Measurements from ENCODE around the gene IL10RA. TPM values are rescaled to one million over a fixed set of nuclear protein-coding genes. Genes with fewer than 3 reads are reported as not detected.

IL10RA gene
- total and polyA plus RNA-seq, 4 donors: 2.3 to 11.6 (median 9.2) TPM

DNA sequence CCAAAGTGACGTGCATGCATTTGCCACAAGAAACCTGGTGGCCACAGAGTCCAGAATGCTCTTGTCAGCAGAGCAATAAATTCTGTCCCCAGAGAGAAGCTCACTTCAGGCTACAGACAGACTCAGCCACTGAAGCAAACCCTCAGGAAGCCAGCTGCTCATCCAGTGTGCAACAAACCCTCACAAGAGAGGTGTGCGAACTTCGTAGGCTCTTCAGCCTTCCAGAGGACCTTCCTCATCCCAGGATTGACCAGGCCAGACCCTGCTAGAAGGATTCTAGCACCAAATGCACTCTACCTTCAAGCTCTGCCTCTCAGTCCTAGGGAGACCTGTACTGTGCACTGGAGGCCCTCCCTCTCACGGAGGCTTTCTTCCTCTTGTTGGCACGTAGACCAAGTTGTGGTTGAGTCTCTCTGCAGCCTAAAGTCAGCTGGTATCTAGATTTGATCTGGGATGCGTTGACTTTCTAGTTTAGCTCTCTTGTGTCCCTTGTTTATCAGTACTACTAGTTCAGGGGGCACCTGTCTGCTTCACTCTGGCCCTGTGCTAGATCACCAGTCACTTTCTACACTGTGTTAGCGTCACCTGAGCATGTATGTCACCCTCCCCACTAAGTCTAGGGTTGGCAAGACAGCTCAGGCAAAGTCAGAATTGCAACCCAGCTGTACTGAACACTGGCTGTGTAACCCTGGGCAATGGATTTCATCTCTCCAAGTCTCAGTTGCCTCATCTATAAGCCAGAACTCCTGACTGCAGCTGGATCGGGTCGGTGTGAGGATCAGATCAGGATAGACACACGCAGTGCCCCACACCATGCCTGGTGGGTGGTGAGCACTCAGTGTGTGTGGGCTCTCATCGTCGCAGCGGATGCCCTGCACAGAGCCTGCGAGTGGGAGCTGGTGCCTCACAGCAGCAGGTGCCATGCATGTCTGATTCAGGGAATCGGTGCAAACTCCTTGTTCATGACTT is 34.9 kb upstream of the IL10RA start (continued):
- TF ChIP-seq, protein P1, sequence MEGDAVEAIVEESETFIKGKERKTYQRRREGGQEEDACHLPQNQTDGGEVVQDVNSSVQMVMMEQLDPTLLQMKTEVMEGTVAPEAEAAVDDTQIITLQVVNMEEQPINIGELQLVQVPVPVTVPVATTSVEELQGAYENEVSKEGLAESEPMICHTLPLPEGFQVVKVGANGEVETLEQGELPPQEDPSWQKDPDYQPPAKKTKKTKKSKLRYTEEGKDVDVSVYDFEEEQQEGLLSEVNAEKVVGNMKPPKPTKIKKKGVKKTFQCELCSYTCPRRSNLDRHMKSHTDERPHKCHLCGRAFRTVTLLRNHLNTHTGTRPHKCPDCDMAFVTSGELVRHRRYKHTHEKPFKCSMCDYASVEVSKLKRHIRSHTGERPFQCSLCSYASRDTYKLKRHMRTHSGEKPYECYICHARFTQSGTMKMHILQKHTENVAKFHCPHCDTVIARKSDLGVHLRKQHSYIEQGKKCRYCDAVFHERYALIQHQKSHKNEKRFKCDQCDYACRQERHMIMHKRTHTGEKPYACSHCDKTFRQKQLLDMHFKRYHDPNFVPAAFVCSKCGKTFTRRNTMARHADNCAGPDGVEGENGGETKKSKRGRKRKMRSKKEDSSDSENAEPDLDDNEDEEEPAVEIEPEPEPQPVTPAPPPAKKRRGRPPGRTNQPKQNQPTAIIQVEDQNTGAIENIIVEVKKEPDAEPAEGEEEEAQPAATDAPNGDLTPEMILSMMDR (IDR thresholded peaks at IDR 0.05; ENCODE audit: low read depth, low read length, missing input control): no peak
- TF ChIP-seq TAF1 (conservative IDR thresholded peaks at IDR 0.05): no peak

DNA sequence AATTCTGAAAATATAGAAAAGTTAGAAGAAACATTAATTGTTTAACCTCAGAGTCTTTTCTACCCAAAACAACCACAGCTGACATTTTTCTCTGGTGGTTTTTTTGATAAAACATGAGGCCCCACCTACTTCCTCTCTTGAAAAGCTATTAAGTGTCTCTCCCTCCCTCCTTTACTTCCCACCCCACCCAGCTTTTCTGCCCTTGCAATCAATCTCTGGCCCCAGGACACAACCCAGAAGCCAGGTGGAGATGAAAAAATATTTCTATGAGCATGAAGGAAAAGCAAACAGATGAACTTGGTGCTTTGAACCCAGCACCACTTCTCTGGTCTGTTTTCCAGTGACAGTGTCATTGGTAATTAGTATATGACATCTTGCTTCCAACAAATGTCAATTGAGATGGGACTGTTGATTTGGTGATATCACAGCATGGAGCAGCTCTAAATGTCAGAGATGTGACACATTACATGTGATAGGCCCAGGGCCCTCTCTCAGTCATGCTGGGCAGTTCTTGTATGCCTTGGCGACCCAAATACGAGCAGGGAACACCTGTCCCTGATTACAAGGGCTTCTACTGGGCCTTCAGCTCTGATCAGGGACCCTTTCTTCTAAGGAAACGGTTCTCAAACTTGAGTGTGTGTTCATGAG is 33.0 kb upstream of the IL10RA start:
- Histone ChIP-seq H3K27ac (ENCODE audit: low read depth in 1 of 2, low read length in 2 of 2) (no peak overlapping the region), H3K9me3 (ENCODE audit: control insufficient read depth in 4 of 4, low read length in 3 of 4) (peaks cover 0 to 8% (median 0%) of the 10 kb centered on the region in 4 donors), H3K27me3 (ENCODE audit: control insufficient read depth in 4 of 4, insufficient read depth in 4 of 4, low read length in 3 of 4) (no peaks in the 10 kb centered on the region), H3K9ac (ENCODE audit: low read depth in 1 of 2, low read length in 2 of 2) (no peak overlapping the region), H3K36me3 (ENCODE audit: control insufficient read depth in 4 of 4, insufficient read depth in 3 of 4, low read depth in 1 of 4, low read length in 3 of 4) (no peaks in the 10 kb centered on the region), H3K4me1 (ENCODE audit: control insufficient read depth in 4 of 4, insufficient read depth in 4 of 4, low read length in 3 of 4) (no peaks in the 10 kb centered on the region), H3K4me3 (ENCODE audit: low read depth in 1 of 3, low read length in 3 of 3) (no peak overlapping the region)
- TF ChIP-seq SP1 (IDR thresholded peaks at IDR 0.05) (no peak), FOXA2 (IDR thresholded peaks at IDR 0.05) (no peak), EGR1 (IDR thresholded peaks at IDR 0.05; ENCODE audit: low read depth in 2 of 2) (no peak), RXRA (IDR thresholded peaks at IDR 0.05) (no peak), JUND (IDR thresholded peaks at IDR 0.05) (no peak), RAD21 (IDR thresholded peaks at IDR 0.05) (no peak), GABPA (IDR thresholded peaks at IDR 0.05 in 1 of 2, conservative IDR thresholded peaks at IDR 0.05 in 1 of 2) (no peak), TAF1 (conservative IDR thresholded peaks at IDR 0.05) (no peak), YY1 (IDR thresholded peaks at IDR 0.05) (no peak), HNF4A (conservative IDR thresholded peaks at IDR 0.05) (no peak), FOXA1 (IDR thresholded peaks at IDR 0.05) (no peak), NR2F2 (IDR thresholded peaks at IDR 0.05) (no peak), HNF4G (IDR thresholded peaks at IDR 0.05) (no peak)
- TF ChIP-seq, protein P2, sequence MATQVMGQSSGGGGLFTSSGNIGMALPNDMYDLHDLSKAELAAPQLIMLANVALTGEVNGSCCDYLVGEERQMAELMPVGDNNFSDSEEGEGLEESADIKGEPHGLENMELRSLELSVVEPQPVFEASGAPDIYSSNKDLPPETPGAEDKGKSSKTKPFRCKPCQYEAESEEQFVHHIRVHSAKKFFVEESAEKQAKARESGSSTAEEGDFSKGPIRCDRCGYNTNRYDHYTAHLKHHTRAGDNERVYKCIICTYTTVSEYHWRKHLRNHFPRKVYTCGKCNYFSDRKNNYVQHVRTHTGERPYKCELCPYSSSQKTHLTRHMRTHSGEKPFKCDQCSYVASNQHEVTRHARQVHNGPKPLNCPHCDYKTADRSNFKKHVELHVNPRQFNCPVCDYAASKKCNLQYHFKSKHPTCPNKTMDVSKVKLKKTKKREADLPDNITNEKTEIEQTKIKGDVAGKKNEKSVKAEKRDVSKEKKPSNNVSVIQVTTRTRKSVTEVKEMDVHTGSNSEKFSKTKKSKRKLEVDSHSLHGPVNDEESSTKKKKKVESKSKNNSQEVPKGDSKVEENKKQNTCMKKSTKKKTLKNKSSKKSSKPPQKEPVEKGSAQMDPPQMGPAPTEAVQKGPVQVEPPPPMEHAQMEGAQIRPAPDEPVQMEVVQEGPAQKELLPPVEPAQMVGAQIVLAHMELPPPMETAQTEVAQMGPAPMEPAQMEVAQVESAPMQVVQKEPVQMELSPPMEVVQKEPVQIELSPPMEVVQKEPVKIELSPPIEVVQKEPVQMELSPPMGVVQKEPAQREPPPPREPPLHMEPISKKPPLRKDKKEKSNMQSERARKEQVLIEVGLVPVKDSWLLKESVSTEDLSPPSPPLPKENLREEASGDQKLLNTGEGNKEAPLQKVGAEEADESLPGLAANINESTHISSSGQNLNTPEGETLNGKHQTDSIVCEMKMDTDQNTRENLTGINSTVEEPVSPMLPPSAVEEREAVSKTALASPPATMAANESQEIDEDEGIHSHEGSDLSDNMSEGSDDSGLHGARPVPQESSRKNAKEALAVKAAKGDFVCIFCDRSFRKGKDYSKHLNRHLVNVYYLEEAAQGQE (IDR thresholded peaks at IDR 0.05): no peak
- TF ChIP-seq, protein P3, sequence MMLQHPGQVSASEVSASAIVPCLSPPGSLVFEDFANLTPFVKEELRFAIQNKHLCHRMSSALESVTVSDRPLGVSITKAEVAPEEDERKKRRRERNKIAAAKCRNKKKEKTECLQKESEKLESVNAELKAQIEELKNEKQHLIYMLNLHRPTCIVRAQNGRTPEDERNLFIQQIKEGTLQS (IDR thresholded peaks at IDR 0.05): no peak
- TF ChIP-seq, protein P4, sequence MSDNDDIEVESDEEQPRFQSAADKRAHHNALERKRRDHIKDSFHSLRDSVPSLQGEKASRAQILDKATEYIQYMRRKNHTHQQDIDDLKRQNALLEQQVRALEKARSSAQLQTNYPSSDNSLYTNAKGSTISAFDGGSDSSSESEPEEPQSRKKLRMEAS (IDR thresholded peaks at IDR 0.05): no peak
- TF ChIP-seq, protein P5, sequence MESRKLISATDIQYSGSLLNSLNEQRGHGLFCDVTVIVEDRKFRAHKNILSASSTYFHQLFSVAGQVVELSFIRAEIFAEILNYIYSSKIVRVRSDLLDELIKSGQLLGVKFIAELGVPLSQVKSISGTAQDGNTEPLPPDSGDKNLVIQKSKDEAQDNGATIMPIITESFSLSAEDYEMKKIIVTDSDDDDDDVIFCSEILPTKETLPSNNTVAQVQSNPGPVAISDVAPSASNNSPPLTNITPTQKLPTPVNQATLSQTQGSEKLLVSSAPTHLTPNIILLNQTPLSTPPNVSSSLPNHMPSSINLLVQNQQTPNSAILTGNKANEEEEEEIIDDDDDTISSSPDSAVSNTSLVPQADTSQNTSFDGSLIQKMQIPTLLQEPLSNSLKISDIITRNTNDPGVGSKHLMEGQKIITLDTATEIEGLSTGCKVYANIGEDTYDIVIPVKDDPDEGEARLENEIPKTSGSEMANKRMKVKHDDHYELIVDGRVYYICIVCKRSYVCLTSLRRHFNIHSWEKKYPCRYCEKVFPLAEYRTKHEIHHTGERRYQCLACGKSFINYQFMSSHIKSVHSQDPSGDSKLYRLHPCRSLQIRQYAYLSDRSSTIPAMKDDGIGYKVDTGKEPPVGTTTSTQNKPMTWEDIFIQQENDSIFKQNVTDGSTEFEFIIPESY (IDR thresholded peaks at IDR 0.05): no peak
- TF ChIP-seq, protein P1 (IDR thresholded peaks at IDR 0.05; ENCODE audit: low read depth, low read length, missing input control): no peak
- 94% methylated on average over 3 of the region's 3 CpGs for WGBS
- no peak for DNase-seq (ENCODE audit: low spot score)

All from liver (tissue), 9 donors.